Measurements from ENCODE around the gene ANKMY1.

- TF ChIP-seq EZH2 (IDR thresholded peaks at IDR 0.05; ENCODE audit: insufficient read depth, poor library complexity, severe bottlenecking) (no peak), EZH2phosphoT487 (IDR thresholded peaks at IDR 0.05; ENCODE audit: insufficient read depth, low read depth) (no peak)
Observed at GRCh38 chr2:240595381-240596079, 37.7 kb upstream of the ANKMY1 start.
